GM10847 (cell line): Measurements from ENCODE around the gene MARCHF10.

Experiments
- POLR2A ChIP-seq: IDR thresholded peaks from 2 replicates; pipeline ENCODE4 v1.6.1; 2011; ENCODE audit not compliant: insufficient read length; ENCODE audit errors: extremely low read depth

The MARCHF10 gene

DNA sequence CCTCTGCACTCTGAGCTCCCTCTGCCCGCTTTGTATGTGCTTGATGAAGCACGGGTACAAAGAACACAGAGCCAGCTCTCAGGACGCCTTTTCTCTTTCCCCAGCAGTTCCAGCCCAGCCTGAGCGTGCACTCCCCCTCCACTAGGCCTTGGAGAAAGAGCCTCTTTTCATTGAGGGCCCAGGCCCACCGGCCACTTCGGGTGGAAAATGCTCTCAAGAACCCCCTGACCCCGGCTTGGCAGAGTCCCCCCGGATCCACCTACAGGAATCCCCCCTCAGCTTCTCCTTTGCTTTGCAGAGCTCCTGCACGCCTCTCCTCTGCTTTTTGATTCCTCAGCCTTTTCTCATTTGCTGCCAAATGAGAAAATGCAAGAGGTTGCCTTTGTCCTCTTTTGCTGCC lies 150.4 kb downstream of the MARCHF10 start:
- no peak for TF ChIP-seq POLR2A

DNA sequence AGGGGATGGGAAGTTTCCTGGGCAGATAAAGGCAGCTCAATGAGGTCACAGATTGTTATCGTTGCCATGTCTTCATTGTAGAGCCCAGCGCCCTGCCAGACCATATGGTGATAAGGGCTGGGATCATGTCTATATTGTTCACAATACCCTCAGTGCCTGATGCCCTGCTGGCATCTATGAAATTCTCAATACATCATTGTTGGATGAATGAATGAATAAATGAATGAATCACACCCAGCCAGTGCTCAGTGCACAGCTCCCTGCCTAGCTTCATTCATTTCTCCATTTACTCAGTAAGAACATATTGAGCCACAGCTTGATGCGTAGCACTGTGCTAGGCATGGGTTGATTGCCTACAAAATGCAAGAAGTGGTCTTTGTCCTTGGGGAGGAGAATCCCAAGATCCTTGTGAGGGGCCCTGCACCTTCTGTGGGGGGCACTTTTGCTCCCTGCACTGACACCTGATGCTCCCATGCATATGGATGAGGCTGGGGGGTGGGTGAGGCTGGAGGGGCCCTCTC lies 150.9 kb downstream of the MARCHF10 start:
- TF ChIP-seq POLR2A, result no peak

DNA sequence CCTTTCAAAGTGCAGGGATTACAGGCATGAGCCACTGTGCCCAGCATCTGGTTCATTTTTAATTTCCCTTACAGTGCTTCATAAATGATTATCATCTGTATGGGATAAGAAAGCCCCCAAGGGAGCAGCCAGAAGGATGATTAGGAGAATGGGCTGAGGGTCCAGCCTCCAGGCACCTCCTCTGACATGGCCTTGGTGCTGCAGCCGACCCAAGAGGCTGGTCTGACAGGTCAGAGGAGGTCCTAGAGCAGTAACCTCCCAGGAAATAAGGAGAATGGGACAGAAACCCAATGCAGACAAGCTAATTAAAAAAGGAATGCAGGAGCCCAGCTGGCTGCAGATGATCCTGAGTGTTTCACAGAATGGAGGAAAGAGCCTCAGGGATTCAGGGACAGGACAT lies 151.7 kb downstream of the MARCHF10 start:
- TF ChIP-seq POLR2A, result no peak

DNA sequence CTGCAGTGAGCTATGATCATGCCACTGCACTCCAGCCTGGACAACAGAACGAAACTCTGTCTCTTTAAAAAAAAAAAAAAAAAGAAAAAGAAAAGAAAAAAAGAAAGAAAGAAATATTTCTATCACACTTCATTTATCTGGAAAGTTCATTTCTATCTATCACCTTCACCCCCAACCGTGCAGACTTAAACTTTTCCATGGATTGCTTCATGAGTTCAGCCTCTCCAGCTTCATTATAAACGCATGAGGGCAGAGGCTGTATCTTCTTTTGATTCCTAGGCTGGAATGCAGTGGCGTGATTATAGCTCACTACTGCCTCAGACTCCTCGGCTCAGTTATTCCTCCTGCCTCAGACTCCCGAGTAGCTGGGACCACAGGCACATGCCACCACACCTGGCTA lies 152.5 kb downstream of the MARCHF10 start:
- TF ChIP-seq POLR2A, result no peak

DNA sequence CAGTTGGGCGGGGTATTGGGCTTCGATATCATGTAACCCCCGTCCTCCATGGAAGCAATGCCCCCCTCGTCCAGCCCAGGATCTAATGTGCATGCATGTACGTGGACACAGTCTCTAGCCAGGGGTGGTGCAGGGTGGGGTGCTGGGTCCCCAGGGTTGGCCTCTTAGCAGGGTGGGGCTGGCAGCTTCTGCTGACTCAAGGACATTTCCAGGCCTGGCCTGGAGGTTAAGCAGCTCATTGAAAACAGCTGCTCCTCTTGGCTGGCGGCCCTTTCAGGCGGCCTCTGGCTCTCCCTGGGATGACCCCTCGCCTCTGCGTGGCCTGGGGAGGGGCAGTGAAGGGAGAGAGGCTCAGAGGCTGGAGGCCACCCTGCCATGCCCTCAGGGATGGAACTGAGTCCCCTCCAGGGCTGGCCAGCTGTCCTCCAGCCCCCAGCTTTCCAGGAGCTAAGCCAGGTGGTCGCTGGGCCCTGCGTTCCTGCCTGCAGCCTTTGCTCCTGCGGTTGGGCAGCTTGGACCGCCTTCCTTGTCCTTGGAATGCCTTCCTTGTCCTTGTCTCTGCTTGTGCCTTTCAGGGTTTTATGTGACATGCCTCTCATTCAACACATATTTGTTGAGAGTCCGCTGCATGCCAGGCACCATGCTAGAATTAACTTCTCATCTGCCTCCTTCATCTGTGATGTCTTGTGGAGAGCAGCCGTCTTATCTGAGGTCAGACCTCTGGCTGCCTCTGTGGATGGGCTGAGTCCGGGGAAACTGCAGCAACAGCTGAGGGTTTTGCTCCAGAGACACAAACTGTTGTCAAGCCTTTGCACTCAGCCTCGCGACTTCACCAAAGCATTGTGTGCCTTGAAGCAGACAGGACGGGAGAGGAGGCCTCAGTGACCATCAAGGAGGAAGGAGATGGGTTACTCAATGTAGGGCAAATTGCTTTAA lies 154.0 kb downstream of the MARCHF10 start:
- TF ChIP-seq POLR2A, result no peak

DNA sequence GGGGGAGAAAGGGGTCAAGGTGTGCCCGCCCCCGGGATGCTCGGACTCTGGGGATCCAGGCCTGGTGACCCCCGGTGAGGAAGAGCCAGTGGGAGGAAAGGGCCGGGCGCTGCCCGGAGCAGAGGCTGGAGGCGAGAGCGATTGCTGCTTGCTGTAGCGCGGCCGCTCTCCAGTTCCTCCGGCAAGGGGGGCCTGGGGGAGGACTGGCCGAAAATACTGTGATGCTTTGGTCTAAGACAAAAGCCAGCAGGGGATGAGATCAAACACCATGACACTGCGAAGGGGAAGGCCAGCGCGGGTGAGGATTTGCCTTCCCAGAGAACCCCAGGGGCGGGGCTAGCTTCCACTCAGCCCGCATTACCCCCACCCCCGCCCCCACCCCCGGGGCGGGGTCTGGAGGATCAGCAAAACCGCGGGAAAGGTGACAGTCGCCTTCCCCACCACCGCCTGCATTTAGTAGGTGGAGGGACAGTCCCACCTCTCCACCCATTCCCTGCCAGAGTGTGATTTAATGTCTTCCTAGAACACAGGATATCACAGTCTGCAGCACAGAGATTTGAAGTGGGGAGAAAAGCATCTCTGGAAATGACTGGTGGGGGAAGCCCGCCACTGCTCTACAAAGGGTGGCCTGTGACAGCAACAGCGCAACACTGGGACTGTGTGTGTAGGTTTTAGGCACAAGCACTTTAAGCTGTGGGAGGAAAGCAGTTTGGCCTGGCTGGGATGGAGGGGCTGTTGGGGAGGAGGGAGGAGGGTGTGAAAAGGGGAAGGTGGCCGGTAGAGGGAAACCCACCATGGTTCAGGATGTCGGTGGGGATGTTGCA lies 154.9 kb downstream of the MARCHF10 start:
- TF ChIP-seq POLR2A, result no peak

DNA sequence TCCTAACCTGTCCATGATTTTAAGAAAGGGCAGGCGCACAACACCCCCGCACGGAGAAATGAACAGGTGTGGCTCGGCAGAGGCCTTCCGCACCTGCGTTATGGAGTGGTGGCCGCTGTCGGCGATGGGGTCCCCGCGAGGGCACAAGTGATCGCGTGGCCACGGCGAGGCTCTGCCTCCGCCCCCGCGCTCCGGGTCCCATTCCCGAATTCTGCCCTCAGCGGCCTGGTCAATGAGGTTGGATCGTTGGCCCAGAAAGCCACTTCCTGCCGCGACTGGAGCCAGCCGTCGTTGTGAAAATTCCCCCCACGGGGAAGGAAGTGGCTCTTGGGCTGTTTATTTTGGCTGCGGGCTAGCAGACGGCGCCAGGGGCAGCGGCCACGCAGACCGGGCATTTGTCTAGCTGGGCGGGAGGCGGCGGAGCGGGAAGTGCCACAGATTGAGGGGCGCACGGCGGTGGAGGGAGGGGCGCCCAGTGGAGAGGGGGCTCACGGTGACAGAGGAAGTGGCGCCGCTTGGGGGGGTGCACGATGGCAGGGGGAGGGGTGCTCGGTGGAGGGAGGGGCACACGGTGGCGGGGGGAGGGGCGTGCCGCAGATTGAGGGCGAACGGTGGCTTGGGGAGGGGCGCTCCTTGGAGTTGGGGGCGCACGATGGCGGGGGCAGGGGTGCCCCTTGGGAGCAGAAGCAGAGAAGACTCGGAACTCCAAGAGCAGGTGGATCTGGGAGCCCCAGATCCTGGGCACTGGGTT lies 155.7 kb downstream of the MARCHF10 start:
- TF ChIP-seq POLR2A, result no peak
